ENCODE measurements around the gene CTNND2.

CTNND2 gene

GRCh38 chr5:11594021-11594420, 310.2 kb downstream of the CTNND2 start:
- no peak for DNase-seq (ENCODE audit: low spot score)

- DNase-seq (ENCODE audit: low spot score): no peak
Measured at GRCh38 chr5:11590475-11590874, 313.8 kb downstream of the CTNND2 start.

GRCh38 chr5:11588803-11589202, 315.4 kb downstream of the CTNND2 start:
- DNase-seq (ENCODE audit: low spot score): no peak

GRCh38 chr5:11584017-11584416, 320.2 kb downstream of the CTNND2 start:
- no peak for DNase-seq (ENCODE audit: low spot score)

GRCh38 chr5:11579351-11579750, 324.9 kb downstream of the CTNND2 start:
- no peak for DNase-seq (ENCODE audit: low spot score)

GRCh38 chr5:11574787-11575186, 329.5 kb downstream of the CTNND2 start:
- DNase-seq (ENCODE audit: low spot score): no peak

GRCh38 chr5:11573140-11573992, 330.9 kb downstream of the CTNND2 start:
- no peak for DNase-seq (ENCODE audit: low spot score)

- DNase-seq (ENCODE audit: low spot score): no peak
Measured at GRCh38 chr5:11564706-11565105, 339.5 kb downstream of the CTNND2 start.

GRCh38 chr5:11563822-11564221, 340.4 kb downstream of the CTNND2 start:
- no peak for DNase-seq (ENCODE audit: low spot score)

- DNase-seq (ENCODE audit: low spot score): no peak
Measured at GRCh38 chr5:11560915-11561697, 343.1 kb downstream of the CTNND2 start.

- DNase-seq (ENCODE audit: low spot score): no peak
Measured at GRCh38 chr5:11557063-11557462, 347.2 kb downstream of the CTNND2 start.

- DNase-seq (ENCODE audit: low spot score): no peak
Measured at GRCh38 chr5:11555171-11555570, 349.1 kb downstream of the CTNND2 start.

- no peak for DNase-seq (ENCODE audit: low spot score)
Measured at GRCh38 chr5:11547730-11548129, 356.5 kb downstream of the CTNND2 start.

- DNase-seq (ENCODE audit: low spot score): no peak
Measured at GRCh38 chr5:11547140-11547539, 357.1 kb downstream of the CTNND2 start.

- DNase-seq (ENCODE audit: low spot score): no peak
Measured at GRCh38 chr5:11540112-11540511, 364.1 kb downstream of the CTNND2 start.

GRCh38 chr5:11531811-11532555, 372.3 kb downstream of the CTNND2 start:
- DNase-seq (ENCODE audit: low spot score): no peak

GRCh38 chr5:11528720-11529119, 375.5 kb downstream of the CTNND2 start:
- DNase-seq (ENCODE audit: low spot score): no peak

- no peak for DNase-seq (ENCODE audit: low spot score)
Measured at GRCh38 chr5:11527652-11528349, 376.4 kb downstream of the CTNND2 start.

- no peak for DNase-seq (ENCODE audit: low spot score)
Measured at GRCh38 chr5:11525020-11525419, 379.2 kb downstream of the CTNND2 start.

- DNase-seq (ENCODE audit: low spot score): no peak
Measured at GRCh38 chr5:11524188-11524587, 380.1 kb downstream of the CTNND2 start.

- DNase-seq (ENCODE audit: low spot score): no peak
Measured at GRCh38 chr5:11522796-11523195, 381.4 kb downstream of the CTNND2 start.

All from left forelimb (tissue), 1 donor.